Activated CD4-positive, alpha-beta T cell treated with anti-CD3 and anti-CD28 coated beads, Interleukin-2, amount 50 U/mL, for 16 hours (primary cell): ENCODE results near the gene MAEL.

ENCODE experiments used
- DNase-seq: peaks from one replicate; pipeline ENCODE4 v3.0.0-alpha.2; 2020

Gene MAEL

GRCh38 chr1:166988974-166989515, at the start of gene MAEL:
MAEL (plus strand) TSS chr1:166989280; CDS start chr1:166989353, 73 bp downstream.
- no peak for DNase-seq

- DNase-seq = no peak
Measured at GRCh38 chr1:166939741-166940375, 49.2 kb upstream of the MAEL start.

- no peak for DNase-seq
Measured at GRCh38 chr1:166944186-166944967, 44.7 kb upstream of the MAEL start.

GRCh38 chr1:166947398-166948043, 41.6 kb upstream of the MAEL start:
- DNase-seq = no peak

GRCh38 chr1:166948856-166949350, 40.2 kb upstream of the MAEL start:
- DNase-seq = no peak

- DNase-seq = no peak
Measured at GRCh38 chr1:166950156-166950555, 38.9 kb upstream of the MAEL start.

GRCh38 chr1:166951050-166951449, 38.0 kb upstream of the MAEL start:
- no peak for DNase-seq

GRCh38 chr1:166952002-166952746, 36.9 kb upstream of the MAEL start:
- peak; percentile 33 for DNase-seq

- no peak for DNase-seq
Measured at GRCh38 chr1:166953491-166953890, 35.6 kb upstream of the MAEL start.

- DNase-seq = no peak
Measured at GRCh38 chr1:166956057-166956850, 32.8 kb upstream of the MAEL start.

- no peak for DNase-seq
Measured at GRCh38 chr1:166956872-166957271, 32.2 kb upstream of the MAEL start.

GRCh38 chr1:166960858-166961474, 28.1 kb upstream of the MAEL start:
- no peak for DNase-seq

- DNase-seq = peak; percentile 14
Measured at GRCh38 chr1:166969074-166969677, 19.9 kb upstream of the MAEL start.

- DNase-seq = peak; percentile 12
Measured at GRCh38 chr1:166971252-166971651, 17.8 kb upstream of the MAEL start.

GRCh38 chr1:166972193-166972592, 16.9 kb upstream of the MAEL start:
- DNase-seq = no peak

- DNase-seq = no peak
Measured at GRCh38 chr1:166972826-166973225, 16.3 kb upstream of the MAEL start.

- DNase-seq = peak; percentile 10
Measured at GRCh38 chr1:166974647-166975345, 14.3 kb upstream of the MAEL start.

GRCh38 chr1:166975361-166976129, 13.5 kb upstream of the MAEL start, which contains the start of gene ILDR2:
ILDR2 (minus strand) TSS chr1:166975540; CDS start chr1:166975268, 272 bp downstream.
- peak; percentile 51 for DNase-seq

GRCh38 chr1:166977951-166978350, 11.1 kb upstream of the MAEL start:
- DNase-seq = no peak
